Fibroblast of pulmonary artery (primary cell): Measurements from ENCODE around the gene PAEP.
"Not testable (repeated sequence)": the region's sequence is repeated elsewhere in the genome, so short reads cannot be mapped to it uniquely, and the experiment has no call there.

Experiments
- DNase-seq: peaks from one replicate; pipeline ENCODE4 v3.0.0-alpha.2; 2010; ENCODE audit warnings: low read depth
- H3K4me3 ChIP-seq: replicated peaks from 2 replicates; pipeline ENCODE4 v1.5.1; 2011; ENCODE audit warnings: low read depth, mild to moderate bottlenecking, control low read depth, low read length, moderate library complexity
- CTCF ChIP-seq: IDR thresholded peaks from 2 replicates; pipeline ENCODE4 v1.5.1; 2011; ENCODE audit warnings: mild to moderate bottlenecking, control low read depth, low read length, inconsistent platforms; ENCODE audit errors: missing control alignments

Gene PAEP

GRCh38 chr9:135536216-135536615 is 25.3 kb upstream of the PAEP start:
- no peak for TF ChIP-seq CTCF
- no peak overlapping the region for H3K4me3 ChIP-seq
- peak; percentile 79 for DNase-seq

GRCh38 chr9:135543262-135543894 is 18.2 kb upstream of the PAEP start:
- peak overlapping the region; percentile 10 for H3K4me3 ChIP-seq
- peak; percentile 91 for DNase-seq

GRCh38 chr9:135544981-135545635 is 16.4 kb upstream of the PAEP start:
- no peak for TF ChIP-seq CTCF
- H3K4me3 ChIP-seq: no peak overlapping the region
- no peak for DNase-seq

DNA sequence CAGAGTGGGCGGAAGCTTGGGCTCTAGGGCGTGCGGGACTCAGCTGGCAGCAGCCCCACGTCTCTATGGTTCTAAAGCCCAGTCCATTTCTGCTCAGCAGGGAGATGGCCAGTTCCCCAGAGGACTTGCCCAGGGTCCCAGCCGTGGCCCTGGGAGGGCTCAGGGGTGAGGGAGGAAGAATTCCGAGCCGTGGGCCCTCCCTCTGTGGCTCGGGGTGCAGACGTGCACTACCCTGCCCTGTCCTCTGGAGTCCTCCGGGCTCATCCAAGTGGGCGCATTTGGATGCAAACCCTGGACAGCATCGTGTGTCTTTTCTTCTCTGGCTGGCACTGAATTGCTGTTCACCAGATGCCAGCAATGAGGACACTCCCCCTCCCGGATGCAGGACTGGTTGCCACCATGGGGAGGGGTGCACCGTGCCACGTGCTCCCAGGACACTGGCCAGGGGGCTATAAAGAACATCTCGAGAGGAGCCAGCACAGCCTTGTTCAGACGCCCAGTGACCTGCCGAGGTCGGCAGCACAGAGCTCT is 15.8 kb upstream of the PAEP start, which contains the start of gene OBP2A:
OBP2A (plus strand) TSS at position 481 of the 531 bp plus-strand sequence. CDS start 55 bp downstream, outside the sequence.
- not testable (repeated sequence) for DNase-seq, H3K4me3 ChIP-seq

DNA sequence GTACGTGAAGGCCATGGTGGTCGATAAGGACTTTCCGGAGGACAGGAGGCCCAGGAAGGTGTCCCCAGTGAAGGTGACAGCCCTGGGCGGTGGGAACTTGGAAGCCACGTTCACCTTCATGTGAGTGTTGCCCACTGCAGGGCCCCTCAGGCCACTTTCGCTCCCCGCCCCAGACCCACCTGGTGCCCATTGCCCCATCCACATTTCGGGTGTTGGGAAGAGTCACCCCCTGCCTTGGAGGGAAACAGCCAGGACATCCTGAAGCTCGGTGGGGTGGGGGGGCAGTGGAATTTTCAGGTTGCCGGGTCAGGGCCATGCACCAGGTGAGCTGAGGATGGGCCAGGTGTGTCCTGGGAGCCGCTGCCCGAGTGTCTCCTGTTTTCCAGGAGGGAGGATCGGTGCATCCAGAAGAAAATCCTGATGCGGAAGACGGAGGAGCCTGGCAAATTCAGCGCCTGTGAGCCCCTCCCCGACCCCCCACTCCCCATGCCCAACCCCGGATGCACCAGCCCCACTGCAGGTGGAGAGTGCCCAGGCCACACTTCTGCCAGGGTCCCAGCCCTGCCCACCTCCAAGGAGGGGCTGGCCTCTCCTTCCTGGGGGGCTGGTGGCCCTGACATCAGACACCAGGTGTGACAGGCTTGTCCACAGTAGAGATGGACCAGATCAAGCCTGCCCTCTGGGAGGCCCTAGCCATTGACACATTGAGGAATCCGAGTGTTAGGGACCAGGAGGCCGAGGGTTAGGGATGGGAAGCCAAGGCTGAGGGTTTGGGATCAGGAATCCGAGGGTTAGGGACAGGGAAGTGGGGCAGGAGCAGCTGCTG is 14.6 kb upstream of the PAEP start:
- H3K4me3 ChIP-seq, DNase-seq: not testable (repeated sequence)

DNA sequence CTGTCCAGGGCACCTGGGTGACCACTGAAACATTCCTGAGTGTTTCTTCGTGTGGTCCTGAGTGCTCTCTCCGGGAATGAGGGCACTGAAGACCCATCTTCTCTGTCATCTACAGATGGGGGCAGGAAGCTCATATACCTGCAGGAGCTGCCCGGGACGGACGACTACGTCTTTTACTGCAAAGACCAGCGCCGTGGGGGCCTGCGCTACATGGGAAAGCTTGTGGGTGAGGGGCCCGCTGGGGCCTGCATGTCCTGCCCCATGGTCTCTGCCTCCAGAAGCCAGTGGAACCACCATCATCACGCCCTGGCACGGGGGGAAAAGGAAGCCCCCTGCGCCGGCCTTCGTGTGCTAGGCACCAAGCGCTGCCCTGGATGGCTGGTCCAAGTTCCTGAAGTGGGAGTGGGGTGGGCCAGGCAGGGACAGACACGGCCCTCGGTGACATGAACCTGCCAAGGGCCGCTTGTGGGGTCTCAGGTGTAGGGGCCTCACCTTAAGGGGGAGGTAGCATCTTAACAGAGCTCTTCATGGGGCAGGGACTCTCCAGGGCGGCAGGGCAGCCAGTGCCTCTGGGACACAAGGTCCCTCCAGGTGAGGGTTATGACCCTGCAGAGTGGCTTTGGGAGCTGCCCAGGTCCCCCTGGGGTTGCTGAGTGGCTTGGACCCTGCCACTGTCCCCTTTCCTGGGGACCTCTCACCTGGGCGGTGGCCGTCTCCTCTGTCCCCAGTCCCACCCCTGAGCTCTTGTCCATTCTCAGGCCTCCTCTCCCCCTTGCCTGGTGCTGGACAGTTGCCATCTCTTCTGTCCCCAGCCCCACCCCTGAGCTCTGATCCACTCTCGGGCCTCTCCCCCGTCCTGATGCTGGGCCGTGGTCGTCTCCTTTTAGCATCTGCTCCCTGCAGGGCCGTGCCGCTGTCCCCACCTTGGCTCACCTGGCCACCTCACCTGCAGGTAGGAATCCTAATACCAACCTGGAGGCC is 13.5 kb upstream of the PAEP start:
- no peak for DNase-seq
- H3K4me3 ChIP-seq: no peak overlapping the region
- no peak for TF ChIP-seq CTCF

DNA sequence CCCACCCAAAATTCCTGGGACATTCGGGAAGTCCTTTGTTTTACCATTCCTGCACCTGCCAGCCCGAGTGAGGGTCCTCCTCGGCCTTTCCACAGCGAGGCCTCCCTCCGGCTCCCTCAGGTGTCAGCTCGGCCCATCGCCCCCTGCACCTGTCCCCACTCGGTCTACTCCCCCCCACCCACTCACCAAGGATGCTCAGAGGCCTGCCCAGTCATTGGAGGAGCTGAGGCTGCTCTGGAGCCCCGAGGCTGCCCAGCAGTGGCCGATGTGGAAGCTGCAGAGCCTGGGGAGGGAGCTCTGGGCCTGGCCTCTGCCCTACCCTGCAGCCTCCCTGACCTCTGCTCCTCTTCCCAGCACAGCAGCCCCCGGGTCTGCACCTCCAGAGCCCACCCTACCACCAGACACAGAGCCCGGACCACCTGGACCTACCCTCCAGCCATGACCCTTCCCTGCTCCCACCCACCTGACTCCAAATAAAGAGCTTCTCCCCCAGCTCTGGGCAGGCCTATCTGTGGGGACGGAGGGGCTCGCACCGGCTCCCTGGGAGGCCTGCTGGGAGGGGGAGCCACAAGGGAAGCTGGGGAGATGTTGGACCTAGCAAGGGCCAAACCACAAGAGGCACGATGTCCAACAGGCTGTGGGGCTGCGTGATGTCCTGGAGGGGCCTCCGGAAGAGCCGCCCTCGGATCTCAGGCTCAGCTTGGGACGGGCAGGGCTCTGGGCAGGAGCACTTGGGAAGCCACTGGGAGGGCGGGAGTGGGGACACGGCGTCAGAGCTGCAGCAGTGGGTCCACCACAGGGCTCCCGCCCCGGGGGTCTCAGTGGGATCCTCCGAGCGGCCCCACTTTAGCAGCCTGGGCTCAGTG is 11.8 kb upstream of the PAEP start:
- not testable (repeated sequence) for DNase-seq, H3K4me3 ChIP-seq

DNA sequence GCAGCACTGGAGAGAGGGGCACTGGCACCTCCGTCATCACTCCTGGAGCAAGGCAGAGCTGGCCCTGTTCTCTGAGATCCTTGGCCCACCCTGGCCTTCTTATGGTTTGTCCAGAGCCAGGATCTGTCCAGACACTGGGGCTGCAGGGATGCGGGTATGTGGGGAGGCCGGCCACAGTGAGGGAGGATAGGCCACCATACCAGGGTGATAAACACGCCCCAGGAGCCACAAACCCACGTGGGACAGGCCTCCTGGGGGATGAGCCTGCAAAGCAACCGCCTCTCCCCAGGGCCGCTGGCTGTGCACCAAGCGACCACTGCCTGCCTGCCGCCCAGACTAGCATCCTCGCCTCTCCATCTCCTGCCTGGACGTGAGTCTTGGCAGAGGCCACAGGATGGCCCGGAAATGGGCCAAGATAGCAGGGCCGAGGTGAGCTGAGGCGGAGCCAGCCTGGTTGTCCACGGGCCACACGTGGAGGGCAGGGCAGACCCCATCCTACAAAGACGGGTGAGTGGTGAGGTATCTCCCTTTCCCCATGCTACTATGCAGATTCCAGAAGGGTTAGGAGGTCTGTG is 11.1 kb upstream of the PAEP start:
- DNase-seq: no peak

More for the DNA sequence above, 11.1 kb upstream of the PAEP start:
- no peak overlapping the region for H3K4me3 ChIP-seq
- TF ChIP-seq CTCF: no peak
